GM12878 (cell line): ENCODE results near the gene MAN1B1. TPM values are rescaled to one million over a fixed set of nuclear protein-coding genes. Genes with fewer than 3 reads are reported as not detected.

Experiments used
- BHLHE40 ChIP-seq, 2 experiments: fragments of 450-650 bp in 1 of 2; IDR thresholded peaks; 2 replicates each; pipeline ENCODE4 v1.6.1; 2011 to 2017; ENCODE audit warnings: low read depth in 2 of 2, borderline replicate concordance in 1 of 2, improper control_type of control experiment in 1 of 2, low read length in 1 of 2, mild to moderate bottlenecking in 1 of 2
- BRCA1 ChIP-seq: IDR thresholded peaks from 2 replicates; pipeline ENCODE4 v1.6.1; 2011; ENCODE audit warnings: low read depth, low read length, improper control_type of control experiment
- CEBPB ChIP-seq, 2 experiments: fragments of 150-350 bp in 1 of 2; IDR thresholded peaks; 2 replicates each; pipeline ENCODE4 v1.6.1; 2012 to 2014; ENCODE audit warnings: low read depth in 2 of 2, low read length in 2 of 2, borderline replicate concordance in 1 of 2, inconsistent platforms in 1 of 2
- CEBPZ ChIP-seq: fragments of 150-350 bp; IDR thresholded peaks from 2 replicates; pipeline ENCODE4 v1.6.1; 2016; ENCODE audit warnings: low read depth, low read length
- DPF2 ChIP-seq: fragments of 450-650 bp; IDR thresholded peaks from 2 replicates; pipeline ENCODE4 v1.6.1; 2017; ENCODE audit warnings: mild to moderate bottlenecking
- E2F4 ChIP-seq: IDR thresholded peaks from 2 replicates; pipeline ENCODE4 v1.6.1; 2012; ENCODE audit warnings: low read depth, low read length, improper control_type of control experiment
- ELK1 ChIP-seq: IDR thresholded peaks from 2 replicates; pipeline ENCODE4 v1.6.1; 2012; ENCODE audit warnings: low read depth, low read length, improper control_type of control experiment
- FOXM1 ChIP-seq: IDR thresholded peaks from 2 replicates; pipeline ENCODE4 v1.6.1; 2012; ENCODE audit warnings: low read depth, mild to moderate bottlenecking, inconsistent platforms, low read length, moderate library complexity
- HDAC6 ChIP-seq: fragments of 200-600 bp; sonication (generic); IDR thresholded peaks from one replicate; pipeline ENCODE4 v1.8.0; 2017; ENCODE audit warnings: antibody characterized with exemption; ENCODE audit not compliant: unreplicated experiment
- IRF3 ChIP-seq: fragments of 450-650 bp; IDR thresholded peaks from 2 replicates; pipeline ENCODE4 v1.6.1; 2014; ENCODE audit warnings: mild to moderate bottlenecking
- KLF5 ChIP-seq: fragments of 450-650 bp; IDR thresholded peaks from 2 replicates; pipeline ENCODE4 v1.6.1; 2014; ENCODE audit warnings: mild to moderate bottlenecking; ENCODE audit not compliant: partially characterized antibody
- MEF2B ChIP-seq: fragments of 450-650 bp; IDR thresholded peaks from 2 replicates; pipeline ENCODE4 v1.6.1; 2018; ENCODE audit warnings: mild to moderate bottlenecking, moderate library complexity; ENCODE audit not compliant: partially characterized antibody, poor library complexity, severe bottlenecking
- PAX5 ChIP-seq: IDR thresholded peaks from 2 replicates; pipeline ENCODE4 v1.6.1; 2011; ENCODE audit warnings: low read depth, low read length, borderline replicate concordance
- RCOR1 ChIP-seq: conservative IDR thresholded peaks from 2 replicates; pipeline ENCODE4 v1.6.1; 2012; ENCODE audit warnings: low read depth, low read length, improper control_type of control experiment
- REST ChIP-seq: IDR thresholded peaks from 2 replicates; pipeline ENCODE4 v1.6.1; 2012; ENCODE audit warnings: mild to moderate bottlenecking, low read depth, low read length
- SIN3A ChIP-seq: IDR thresholded peaks from 2 replicates; pipeline ENCODE4 v1.6.1; 2012; ENCODE audit warnings: low read depth, low read length, improper control_type of control experiment
- WRNIP1 ChIP-seq: IDR thresholded peaks from 2 replicates; pipeline ENCODE4 v1.6.1; 2011; ENCODE audit warnings: low read depth, low read length, improper control_type of control experiment, borderline replicate concordance
- YY1 ChIP-seq: IDR thresholded peaks from 2 replicates; pipeline ENCODE4 v1.6.1; 2011; ENCODE audit warnings: low read depth, mild to moderate bottlenecking, low read length
- ZNF622 ChIP-seq: fragments of 450-650 bp; IDR thresholded peaks from 2 replicates; pipeline ENCODE4 v1.6.1; 2017; ENCODE audit warnings: mild to moderate bottlenecking, inconsistent platforms
- polyA plus RNA-seq, 11 experiments: library from polyadenylated mRNA; depleted of rRNA in 4 of 11; unstranded in 6 of 11; stranded (reverse) in 5 of 11; fragments of >200 nt; fragmentation: Nextera tagmentation in 4 of 11; fragmentation: Illumina TruSeq in 1 of 11; extraction: Ambion mirVana in 4 of 11; extraction: Trizol in 1 of 11; gene quantifications; 1 replicate in 1 of 11; 2 replicates in 10 of 11; pipeline versions ENCODE4 v1.2.1 to v1.2.3, GENCODE V29; 2011 to 2016; ENCODE audit warnings: inconsistent platforms in 2 of 11, missing spikeins in 2 of 11, low read depth in 1 of 11
- total RNA-seq, 4 experiments: library from RNA; depleted of rRNA in 3 of 4; stranded (reverse); fragments of >200 nt in 3 of 4; fragmentation: Illumina TruSeq in 1 of 4; extraction: Trizol in 1 of 4; gene quantifications; 2 replicates each; pipeline versions ENCODE4 v1.2.1 to v1.2.3, GENCODE V29; 2013 to 2021

Gene MAN1B1
- total and polyA plus RNA-seq, 10 of the 15 experiments (the other 5 are each of a cell fraction or from before 2014, with no cell fraction given): 0.71 to 34.1 (median 22.7) TPM

GRCh38 chr9:137046088-137046787 is 40.5 kb upstream of the MAN1B1 start, which contains the start of gene NPDC1 (continued):
- peak; percentile 66; the same call in 1 of the 2 replicates for TF ChIP-seq YY1
- no peak for TF ChIP-seq KLF5
- no peak for TF ChIP-seq CEBPB (IDR thresholded peaks at IDR 0.05; ENCODE audit: borderline replicate concordance in 1 of 2, low read depth in 2 of 2, low read length in 2 of 2)
- TF ChIP-seq SIN3A: peak; percentile 83; the same call in 1 of the 2 replicates
- TF ChIP-seq MEF2B: no peak
- no peak for TF ChIP-seq CEBPZ
- no peak; the same call in 1 of the 2 replicates for TF ChIP-seq FOXM1
- TF ChIP-seq ZNF622: no peak
- peak; percentile 37; the same call in 1 of the 2 replicates for TF ChIP-seq PAX5
- TF ChIP-seq DPF2: no peak
- no peak for TF ChIP-seq HDAC6
- no peak for TF ChIP-seq E2F4
- TF ChIP-seq REST: peak; percentile 98
- TF ChIP-seq BHLHE40 (IDR thresholded peaks at IDR 0.05; ENCODE audit: borderline replicate concordance in 1 of 2, low read depth in 2 of 2, low read length in 1 of 2): peak in 1 of 2 experiments; percentile 12; a peak in 1 of 4 replicates
- TF ChIP-seq RCOR1: 0 out of 2 replicates have a peak, but pooled peaks have one; percentile 75
- no peak for TF ChIP-seq ELK1
- TF ChIP-seq WRNIP1: no peak
- TF ChIP-seq BRCA1: no peak
- TF ChIP-seq IRF3: no peak
